GM12878 (cell line): ENCODE data around the gene RNPEP. TPM values are rescaled to one million over a fixed set of nuclear protein-coding genes. Genes with fewer than 3 reads are reported as not detected.

Source experiments
- ATAC-seq: fragments of 200-7000 bp; cut with Tn5 transposase; 3 replicates; pipeline ENCODE4 v1.9.1; 2020; ENCODE audit warnings: mild to moderate bottlenecking, moderate library complexity
- BruUV-seq: library from RNA; stranded (reverse); fragments of 400-500 nt; replicated peaks from 2 replicates; lab custom pipeline; 2021; lab: Mats Ljungman, UMichigan
- CTCF ChIA-PET: fragments of 300-600 bp; sonication (Branson Sonifier 250); formaldehyde crosslinking; extraction: SDS; loops from one replicate; lab custom pipeline; 2021; ENCODE audit warnings: inconsistent platforms; lab: Yijun Ruan, JAX
- POLR2A ChIA-PET: fragments of 350-600 bp; formaldehyde crosslinking; extraction: SDS; loops from one replicate; lab custom pipeline; 2021; ENCODE audit warnings: inconsistent platforms; lab: Charles Lee
- RAD21 ChIA-PET: fragments of 300-600 bp; sonication (Branson Sonifier 250); formaldehyde crosslinking; loops from one replicate; lab custom pipeline; 2023; ENCODE audit warnings: antibody characterized with exemption; ENCODE audit not compliant: unreplicated experiment; lab: Charles Lee
- SMC1A ChIA-PET: fragments of 300-600 bp; sonication (Branson Sonifier 250); formaldehyde crosslinking; loops from one replicate; lab custom pipeline; 2023; ENCODE audit not compliant: unreplicated experiment, uncharacterized antibody; lab: Charles Lee
- DNase-seq: peaks from one replicate; pipeline ENCODE4 v3.0.0-alpha.2; 2011; ENCODE audit warnings: low read depth, low spot score
- FAIRE-seq: peaks from 3 replicates; lab custom pipeline; 2011; peaks lifted over from hg19 to GRCh38; lab: Jason Lieb, UNC
- H2AFZ ChIP-seq: 2 replicates; pipeline ENCODE4 v1.6.0; 2011; ENCODE audit warnings: low read depth, low read length, control low read depth; ENCODE audit not compliant: control insufficient read depth
- H3K27ac ChIP-seq: 2 replicates; pipeline ENCODE4 v1.5.1; 2011; ENCODE audit warnings: control low read depth; ENCODE audit not compliant: control insufficient read depth, insufficient read depth
- H3K27me3 ChIP-seq, 2 experiments: replicated peaks in 1 of 2; 2 replicates each; pipeline versions ENCODE4 v1.6.0 to v1.6.1; 2011; ENCODE audit warnings: low read length in 1 of 2; ENCODE audit not compliant: control insufficient read depth in 2 of 2, insufficient read depth in 2 of 2
- H3K36me3 ChIP-seq, 2 experiments: 2 replicates each; pipeline ENCODE4 v1.5.1; 2011; ENCODE audit warnings: low read length in 1 of 2; ENCODE audit not compliant: control insufficient read depth in 2 of 2, insufficient read depth in 2 of 2
- H3K4me1 ChIP-seq: 2 replicates; pipeline ENCODE4 v1.6.1; 2011; ENCODE audit warnings: mild to moderate bottlenecking, low read length, moderate library complexity, mixed read lengths; ENCODE audit not compliant: control insufficient read depth, insufficient read depth
- H3K4me2 ChIP-seq: 2 replicates; pipeline ENCODE4 v1.6.0; 2011; ENCODE audit warnings: control low read depth; ENCODE audit not compliant: control insufficient read depth, insufficient read depth
- H3K4me3 ChIP-seq: fragments of 200-600 bp; sonication (generic); 2 replicates; pipeline ENCODE4 v1.5.1; 2016
- H3K79me2 ChIP-seq: 2 replicates; pipeline ENCODE4 v1.6.0; 2011; ENCODE audit warnings: low read length; ENCODE audit not compliant: control insufficient read depth, insufficient read depth
- H3K9ac ChIP-seq: 2 replicates; pipeline ENCODE4 v1.8.0; 2011; ENCODE audit warnings: low read length, control low read depth, mixed read lengths; ENCODE audit not compliant: control insufficient read depth, insufficient read depth
- H3K9me3 ChIP-seq: replicated peaks from 3 replicates; pipeline ENCODE4 v1.5.1; 2011; ENCODE audit warnings: mild to moderate bottlenecking, low read length; ENCODE audit not compliant: control insufficient read depth, insufficient read depth
- H4K20me1 ChIP-seq: 2 replicates; pipeline ENCODE4 v1.6.0; 2011; ENCODE audit not compliant: control insufficient read depth, insufficient read depth
- BRCA1 ChIP-seq: IDR thresholded peaks from 2 replicates; pipeline ENCODE4 v1.6.1; 2011; ENCODE audit warnings: low read depth, low read length, improper control_type of control experiment
- HCFC1 ChIP-seq: fragments of 150-350 bp; IDR thresholded peaks from 2 replicates; pipeline ENCODE4 v1.6.1; 2014; ENCODE audit warnings: low read length
- IKZF2 ChIP-seq, 2 experiments: fragments of 450-650 bp; IDR thresholded peaks; 2 replicates each; pipeline ENCODE4 v1.6.1; 2017; ENCODE audit warnings: mild to moderate bottlenecking in 2 of 2, moderate library complexity in 2 of 2
- PML ChIP-seq: IDR thresholded peaks from 2 replicates; pipeline ENCODE4 v1.6.1; 2012; ENCODE audit warnings: low read length, inconsistent platforms
- ZNF217 ChIP-seq: fragments of 450-650 bp; IDR thresholded peaks from 2 replicates; pipeline ENCODE4 v1.6.1; 2017; ENCODE audit warnings: antibody characterized with exemption, mild to moderate bottlenecking
- WGBS: methylation state at CpG from one replicate; pipeline ENCODE4 v1.1.6; 2016; ENCODE audit warnings: low lambda C conversion rate; ENCODE audit not compliant: insufficient replicate concordance, insufficient coverage; ENCODE audit errors: missing lambda C conversion rate; 5-methylcytosine and 5-hydroxymethylcytosine counted together
- in situ Hi-C: fragments of 300-500 bp; cut with MboI; formaldehyde crosslinking; loops from 9 replicates; pipeline ENCODE4 v1.14.3; 2018; ENCODE audit warnings: mixed read lengths
- intact Hi-C: fragments of 100-400 bp; cut with micrococcal nuclease; formaldehyde crosslinking; loops from one replicate; pipeline ENCODE4 v1.14.2; 2022; ENCODE audit not compliant: unreplicated experiment
- polyA plus RNA-seq, 11 experiments: library from polyadenylated mRNA; depleted of rRNA in 4 of 11; unstranded in 6 of 11; stranded (reverse) in 5 of 11; fragments of >200 nt; fragmentation: Nextera tagmentation in 4 of 11; fragmentation: Illumina TruSeq in 1 of 11; extraction: Ambion mirVana in 4 of 11; extraction: Trizol in 1 of 11; gene quantifications; 1 replicate in 1 of 11; 2 replicates in 10 of 11; pipeline versions ENCODE4 v1.2.1 to v1.2.3, GENCODE V29; 2011 to 2016; ENCODE audit warnings: inconsistent platforms in 2 of 11, missing spikeins in 2 of 11, low read depth in 1 of 11
- total RNA-seq, 4 experiments: library from RNA; depleted of rRNA in 3 of 4; stranded (reverse); fragments of >200 nt in 3 of 4; fragmentation: Illumina TruSeq in 1 of 4; extraction: Trizol in 1 of 4; gene quantifications; 2 replicates each; pipeline versions ENCODE4 v1.2.1 to v1.2.3, GENCODE V29; 2013 to 2021
- TF ChIP-seq, protein P1 (sequence below): fragments of 450-650 bp; IDR thresholded peaks from 2 replicates; pipeline ENCODE4 v1.6.1; 2017; ENCODE audit warnings: low read depth, mild to moderate bottlenecking, moderate library complexity

Gene RNPEP
- total and polyA plus RNA-seq, 10 of the 15 experiments (the other 5 are each of a cell fraction or from before 2014, with no cell fraction given): 18.3 to 68.2 (median 44.6) TPM

DNA sequence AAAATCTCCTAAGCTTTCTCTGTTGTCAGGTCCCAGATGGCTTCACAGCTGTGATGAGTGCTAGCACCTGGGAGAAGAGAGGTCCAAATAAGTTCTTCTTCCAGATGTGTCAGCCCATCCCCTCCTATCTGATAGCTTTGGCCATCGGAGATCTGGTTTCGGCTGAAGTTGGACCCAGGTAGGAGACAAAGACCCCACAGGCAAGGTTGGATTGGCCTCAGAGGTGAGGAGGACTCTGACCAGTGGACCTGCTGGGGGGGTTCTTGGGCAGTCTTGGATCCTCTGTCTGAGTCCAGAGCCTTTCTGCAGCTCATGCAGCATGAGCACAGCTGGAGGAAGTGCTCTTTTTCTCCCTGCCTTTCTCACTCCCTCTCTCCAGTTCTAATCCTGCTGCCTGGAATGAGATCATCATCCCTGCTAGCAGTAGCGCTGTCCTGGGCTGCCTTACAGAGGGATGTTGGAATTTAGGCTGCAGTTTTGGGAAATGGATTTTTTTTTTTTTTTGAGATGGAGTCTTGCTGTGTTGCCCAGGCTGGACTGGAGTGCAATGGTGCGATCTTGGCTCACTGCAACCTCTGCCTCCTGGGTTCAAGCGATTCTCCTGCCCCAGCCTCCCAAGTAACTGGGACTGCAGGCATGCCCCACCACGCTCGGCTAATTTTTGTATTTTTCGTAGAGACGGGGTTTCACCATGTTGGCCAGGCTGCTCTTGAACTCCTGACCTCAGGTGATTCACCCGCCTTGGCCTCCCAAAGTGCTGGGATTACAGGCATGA is 7.1 kb downstream of the RNPEP start:
- WGBS: 98% methylated on average over 10 of the region's 10 CpGs
- CTCF ChIA-PET: interaction anchor here (2.5 kb wide), 1 partner anchor 10 kb away, joined by 21 read pairs; no protein-coding TSS in a partner anchor
- TF ChIP-seq ZNF217 (no peak), PML (no peak), BRCA1 (no peak), IKZF2 (IDR thresholded peaks at IDR 0.05) (no peak), HCFC1 (no peak)
- TF ChIP-seq, protein P1, sequence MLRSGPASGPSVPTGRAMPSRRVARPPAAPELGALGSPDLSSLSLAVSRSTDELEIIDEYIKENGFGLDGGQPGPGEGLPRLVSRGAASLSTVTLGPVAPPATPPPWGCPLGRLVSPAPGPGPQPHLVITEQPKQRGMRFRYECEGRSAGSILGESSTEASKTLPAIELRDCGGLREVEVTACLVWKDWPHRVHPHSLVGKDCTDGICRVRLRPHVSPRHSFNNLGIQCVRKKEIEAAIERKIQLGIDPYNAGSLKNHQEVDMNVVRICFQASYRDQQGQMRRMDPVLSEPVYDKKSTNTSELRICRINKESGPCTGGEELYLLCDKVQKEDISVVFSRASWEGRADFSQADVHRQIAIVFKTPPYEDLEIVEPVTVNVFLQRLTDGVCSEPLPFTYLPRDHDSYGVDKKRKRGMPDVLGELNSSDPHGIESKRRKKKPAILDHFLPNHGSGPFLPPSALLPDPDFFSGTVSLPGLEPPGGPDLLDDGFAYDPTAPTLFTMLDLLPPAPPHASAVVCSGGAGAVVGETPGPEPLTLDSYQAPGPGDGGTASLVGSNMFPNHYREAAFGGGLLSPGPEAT: no peak
- TF ChIP-seq, all 136 proteins: peak for 0

More for the DNA sequence above, 7.1 kb downstream of the RNPEP start:
- ATAC-seq: no peak
- ChIA-PET POLR2A (interaction anchor here (0.6 kb wide), 1 partner anchor 335 kb away, joined by 8 read pairs; no protein-coding TSS in a partner anchor), RAD21 (no interaction called here), SMC1A (no interaction called here)
- FAIRE-seq: no peak
- no peak overlapping the region for H3K9ac ChIP-seq
- H3K79me2 ChIP-seq: peaks cover 2% of the 10 kb centered on the region
- intact Hi-C loops: no loop called here
- in situ Hi-C loops: no loop called here
- H3K4me1 ChIP-seq: no peaks in the 10 kb centered on the region
- peaks cover 4 to 9% of the 10 kb centered on the region in 2 experiments; a peak in 3 of 4 replicates for H3K36me3 ChIP-seq
- no TSS peak for BruUV-seq
- no peak for DNase-seq
- H3K9me3 ChIP-seq: no peaks in the 10 kb centered on the region
- H3K4me3 ChIP-seq: no peak overlapping the region
- no peak overlapping the region for H3K4me2 ChIP-seq
- H3K27me3 ChIP-seq: no peaks in the 10 kb centered on the region
- H3K27ac ChIP-seq: no peak overlapping the region
- H2AFZ ChIP-seq: no peak overlapping the region
- H4K20me1 ChIP-seq: no peaks in the 10 kb centered on the region
